SK-MEL-5 (cell line): ENCODE data around the gene ANGPTL5. TPM values are rescaled to one million over a fixed set of nuclear protein-coding genes. Genes with fewer than 3 reads are reported as not detected.

Experiments
- DNase-seq: peaks from one replicate; pipeline ENCODE4 v3.0.0-alpha.2; 2016; ENCODE audit warnings: low read depth, low spot score
- in situ Hi-C: cut with HindIII; loops from 2 replicates; pipeline ENCODE4 v1.10.0; 2016; ENCODE audit warnings: low sequenced_read_pairs, high pct_unique_total_duplicates, low pct_unique_long_range_greater_than_20kb
- total RNA-seq: library from RNA; depleted of rRNA; stranded (reverse); fragments of >200 nt; shearing (Covaris generic); gene quantifications from 2 replicates; pipeline ENCODE4 v1.2.3, GENCODE V29; 2014; rRNA removed

ANGPTL5 gene
- total RNA-seq, 1 experiment from 2014 or later: not detected

DNA sequence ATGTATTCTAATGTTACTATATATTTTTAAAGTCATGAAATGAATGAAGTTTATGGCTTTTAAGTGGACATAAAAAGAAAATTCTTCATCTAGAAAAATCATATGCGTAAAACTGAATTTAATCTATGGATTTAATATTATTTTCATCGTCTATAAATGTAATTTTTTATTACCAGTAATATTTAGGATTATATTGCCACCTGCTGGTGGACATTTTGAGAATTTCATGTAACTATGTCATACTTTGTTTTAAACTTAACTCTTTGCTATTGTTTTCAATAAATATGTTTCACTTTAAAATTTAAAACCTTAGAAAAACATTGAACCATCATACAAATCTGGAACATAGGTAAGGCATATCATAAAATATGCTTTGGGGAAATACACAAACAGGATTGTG lies 68.1 kb downstream of the ANGPTL5 start:
- peak; percentile 26 for DNase-seq
- in situ Hi-C loops: no loop called here

GRCh38 chr11:101844608-101845007 lies 71.7 kb downstream of the ANGPTL5 start:
- in situ Hi-C loops: no loop called here
- no peak for DNase-seq

- no peak for DNase-seq
- in situ Hi-C loops: no loop called here
Observed at GRCh38 chr11:101840704-101841103, 75.6 kb downstream of the ANGPTL5 start.

Other genes starting within 250 kb of the ANGPTL5 start
- gene CEP126, start 1.5 kb downstream of the ANGPTL5 start, total RNA-seq: 0.26 and 0.35 TPM in 2 replicates
- gene CFAP300, start 130.9 kb upstream of the ANGPTL5 start, total RNA-seq: not detected in 2 replicates
- gene YAP1, start 193.9 kb upstream of the ANGPTL5 start, total RNA-seq: 28.4 and 29.9 TPM in 2 replicates